22Rv1 (cell line): ENCODE measurements around the gene NR2C1.

Source experiments
- ZFX ChIP-seq: fragments of 450-650 bp; IDR thresholded peaks from 2 replicates; pipeline ENCODE4 v1.6.1; 2017; ENCODE audit warnings: antibody characterized with exemption, borderline replicate concordance
- TF ChIP-seq, protein P1 (sequence below): fragments of 450-650 bp; IDR thresholded peaks from 2 replicates; pipeline ENCODE4 v1.5.1; 2017; ENCODE audit warnings: mild to moderate bottlenecking

DNA sequence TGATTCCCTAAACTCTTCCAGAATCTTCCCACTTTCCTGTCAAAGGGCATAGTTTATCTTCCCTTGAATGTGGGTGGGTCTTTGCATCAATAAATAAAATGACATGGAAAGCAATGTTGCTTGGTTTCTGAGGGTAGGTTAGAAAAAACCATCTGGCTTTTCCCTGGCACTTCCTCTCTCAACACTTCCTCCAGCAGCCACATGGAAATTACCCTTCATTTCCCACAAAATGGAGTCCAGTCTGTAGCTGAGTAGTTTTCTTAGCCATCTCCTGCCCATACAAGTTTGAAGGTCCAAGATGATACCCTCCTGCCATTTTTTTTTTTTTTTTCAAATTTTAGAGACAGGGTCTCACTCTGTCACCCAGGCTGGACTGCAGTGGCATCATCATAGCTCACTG is 58.9 kb downstream of the NR2C1 start:
- TF ChIP-seq, protein P1, sequence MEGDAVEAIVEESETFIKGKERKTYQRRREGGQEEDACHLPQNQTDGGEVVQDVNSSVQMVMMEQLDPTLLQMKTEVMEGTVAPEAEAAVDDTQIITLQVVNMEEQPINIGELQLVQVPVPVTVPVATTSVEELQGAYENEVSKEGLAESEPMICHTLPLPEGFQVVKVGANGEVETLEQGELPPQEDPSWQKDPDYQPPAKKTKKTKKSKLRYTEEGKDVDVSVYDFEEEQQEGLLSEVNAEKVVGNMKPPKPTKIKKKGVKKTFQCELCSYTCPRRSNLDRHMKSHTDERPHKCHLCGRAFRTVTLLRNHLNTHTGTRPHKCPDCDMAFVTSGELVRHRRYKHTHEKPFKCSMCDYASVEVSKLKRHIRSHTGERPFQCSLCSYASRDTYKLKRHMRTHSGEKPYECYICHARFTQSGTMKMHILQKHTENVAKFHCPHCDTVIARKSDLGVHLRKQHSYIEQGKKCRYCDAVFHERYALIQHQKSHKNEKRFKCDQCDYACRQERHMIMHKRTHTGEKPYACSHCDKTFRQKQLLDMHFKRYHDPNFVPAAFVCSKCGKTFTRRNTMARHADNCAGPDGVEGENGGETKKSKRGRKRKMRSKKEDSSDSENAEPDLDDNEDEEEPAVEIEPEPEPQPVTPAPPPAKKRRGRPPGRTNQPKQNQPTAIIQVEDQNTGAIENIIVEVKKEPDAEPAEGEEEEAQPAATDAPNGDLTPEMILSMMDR: no peak
- no peak for TF ChIP-seq ZFX
